Vagina (tissue), 2 donors: ENCODE measurements around the gene HERC4.

Experiments used
- POLR2A ChIP-seq, 2 donors: fragments of 450-650 bp; IDR thresholded peaks; one replicate each; pipeline ENCODE4 v1.6.1; 2017; ENCODE audit warnings: antibody characterized with exemption in 2 of 2, mild to moderate bottlenecking in 2 of 2, moderate library complexity in 2 of 2
- TF ChIP-seq, protein P1 (sequence below), 3 experiments: fragments of 450-650 bp in 2 of 3; fragments of 200-600 bp in 1 of 3; sonication (generic) in 1 of 3; IDR thresholded peaks; one replicate each; pipeline ENCODE4 v1.5.1; 2017 to 2019; ENCODE audit warnings: antibody characterized with exemption in 3 of 3, mild to moderate bottlenecking in 2 of 3, moderate library complexity in 2 of 3

GRCh38 chr10:67926951-67927350 is 148.1 kb downstream of the HERC4 start:
- TF ChIP-seq, protein P1, sequence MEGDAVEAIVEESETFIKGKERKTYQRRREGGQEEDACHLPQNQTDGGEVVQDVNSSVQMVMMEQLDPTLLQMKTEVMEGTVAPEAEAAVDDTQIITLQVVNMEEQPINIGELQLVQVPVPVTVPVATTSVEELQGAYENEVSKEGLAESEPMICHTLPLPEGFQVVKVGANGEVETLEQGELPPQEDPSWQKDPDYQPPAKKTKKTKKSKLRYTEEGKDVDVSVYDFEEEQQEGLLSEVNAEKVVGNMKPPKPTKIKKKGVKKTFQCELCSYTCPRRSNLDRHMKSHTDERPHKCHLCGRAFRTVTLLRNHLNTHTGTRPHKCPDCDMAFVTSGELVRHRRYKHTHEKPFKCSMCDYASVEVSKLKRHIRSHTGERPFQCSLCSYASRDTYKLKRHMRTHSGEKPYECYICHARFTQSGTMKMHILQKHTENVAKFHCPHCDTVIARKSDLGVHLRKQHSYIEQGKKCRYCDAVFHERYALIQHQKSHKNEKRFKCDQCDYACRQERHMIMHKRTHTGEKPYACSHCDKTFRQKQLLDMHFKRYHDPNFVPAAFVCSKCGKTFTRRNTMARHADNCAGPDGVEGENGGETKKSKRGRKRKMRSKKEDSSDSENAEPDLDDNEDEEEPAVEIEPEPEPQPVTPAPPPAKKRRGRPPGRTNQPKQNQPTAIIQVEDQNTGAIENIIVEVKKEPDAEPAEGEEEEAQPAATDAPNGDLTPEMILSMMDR (IDR thresholded peaks at IDR 0.05): no peak
- TF ChIP-seq POLR2A (IDR thresholded peaks at IDR 0.05): no peak
